Smooth muscle cell of the brain vasculature (primary cell): ENCODE results near the gene HOXA10.

Experiments
- DNase-seq: peaks from one replicate; pipeline ENCODE4 v3.0.0-alpha.2; 2012; ENCODE audit warnings: low read depth, low spot score

HOXA10 gene

DNA sequence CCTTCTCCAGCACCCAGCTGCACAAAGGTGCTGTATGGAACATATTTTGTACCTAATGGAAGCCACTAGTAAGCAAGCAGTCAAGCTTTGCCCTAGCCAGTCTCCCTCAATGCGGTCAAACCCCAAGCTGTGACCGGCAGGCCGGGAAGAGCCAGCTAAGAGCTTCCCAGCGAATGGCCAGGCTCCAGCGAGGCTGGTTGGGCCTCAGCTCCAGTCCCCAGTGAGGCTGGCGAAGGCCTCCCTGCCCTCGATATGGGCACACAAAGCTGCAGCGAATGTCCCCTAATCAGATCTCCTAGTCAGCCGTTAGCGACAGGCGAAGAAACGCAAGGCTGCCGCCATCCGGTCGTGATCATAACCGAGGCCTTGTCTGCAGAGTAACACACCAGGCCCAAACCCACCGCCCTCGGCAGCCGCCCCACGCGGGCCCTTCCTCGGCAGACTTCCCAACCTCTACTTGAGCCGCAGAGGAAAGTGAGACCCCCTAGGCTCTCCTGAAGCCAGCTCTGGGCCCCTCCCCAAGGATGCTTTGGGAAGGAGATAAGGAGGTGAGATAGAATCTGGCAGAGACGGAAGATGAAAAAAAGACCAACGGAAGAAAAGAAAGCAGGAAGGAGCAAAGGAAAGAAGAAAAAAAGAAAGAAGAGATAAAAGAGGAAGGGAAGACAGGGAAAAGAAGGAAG, 5.7 kb downstream of the HOXA10 start:
- DNase-seq: no peak

DNA sequence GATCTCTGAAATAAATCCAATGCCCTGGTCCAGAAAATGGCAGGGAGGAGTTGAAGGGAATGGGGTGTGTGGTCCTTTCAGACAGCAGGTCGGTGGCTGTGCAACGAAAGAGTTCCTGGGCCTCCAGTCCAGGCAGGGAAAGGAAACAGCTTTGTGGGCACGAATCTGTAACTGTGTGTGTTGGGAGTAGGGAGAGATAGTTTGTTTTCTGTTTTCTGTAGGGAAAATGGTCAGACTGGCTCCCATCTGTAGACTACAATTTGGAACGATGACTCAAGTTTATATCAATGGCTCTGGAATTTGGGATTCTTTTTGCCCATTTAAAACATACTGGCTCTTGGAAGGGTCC, 6.2 kb downstream of the HOXA10 start:
- DNase-seq: no peak

DNA sequence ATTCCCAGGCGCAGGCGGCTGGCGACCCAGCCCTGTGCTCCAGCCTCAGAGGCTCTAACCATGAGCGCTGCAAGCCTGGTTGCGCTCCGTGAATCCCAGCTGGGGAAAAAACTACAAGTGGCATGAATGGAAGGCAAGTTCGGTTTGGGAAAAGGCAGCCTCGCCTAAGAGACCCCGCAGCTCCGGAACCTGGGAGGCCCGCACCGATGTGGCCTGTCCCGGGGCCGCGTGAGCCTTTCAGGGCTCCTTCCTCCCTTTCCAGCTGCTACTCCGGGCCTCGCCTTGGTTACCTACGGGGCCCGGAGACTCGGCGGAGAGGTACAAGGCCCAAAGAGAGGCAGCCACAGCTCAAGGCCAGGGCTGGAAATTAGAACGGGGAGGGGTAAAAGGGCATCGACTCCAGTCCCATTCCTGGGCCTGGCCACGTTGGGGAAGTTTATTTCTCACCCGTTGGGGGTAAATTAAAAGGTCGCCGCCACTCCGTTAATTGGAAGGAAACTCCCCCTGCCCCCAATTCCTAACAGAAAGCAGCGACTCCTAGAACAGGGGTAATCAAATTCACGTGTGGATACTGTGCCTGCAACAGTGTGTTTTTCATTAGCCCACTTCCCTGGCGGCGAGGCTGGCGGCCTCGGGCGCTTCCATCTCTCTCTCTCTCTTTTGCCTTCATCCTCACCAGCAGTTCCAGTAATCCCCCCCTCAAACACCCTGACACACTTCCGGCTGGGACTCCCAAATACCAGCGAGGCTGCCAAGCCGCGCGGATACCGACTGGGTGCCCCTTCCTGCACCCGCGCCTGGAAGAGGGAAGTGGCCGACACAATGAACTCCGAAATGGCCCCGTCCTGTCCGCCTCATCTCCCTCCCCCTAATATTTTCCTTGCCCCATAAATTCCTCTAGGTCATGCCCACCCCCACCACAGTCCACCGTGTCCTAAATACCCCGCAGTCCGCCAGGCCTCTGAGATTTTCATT, 7.3 kb downstream of the HOXA10 start:
- DNase-seq: no peak

DNA sequence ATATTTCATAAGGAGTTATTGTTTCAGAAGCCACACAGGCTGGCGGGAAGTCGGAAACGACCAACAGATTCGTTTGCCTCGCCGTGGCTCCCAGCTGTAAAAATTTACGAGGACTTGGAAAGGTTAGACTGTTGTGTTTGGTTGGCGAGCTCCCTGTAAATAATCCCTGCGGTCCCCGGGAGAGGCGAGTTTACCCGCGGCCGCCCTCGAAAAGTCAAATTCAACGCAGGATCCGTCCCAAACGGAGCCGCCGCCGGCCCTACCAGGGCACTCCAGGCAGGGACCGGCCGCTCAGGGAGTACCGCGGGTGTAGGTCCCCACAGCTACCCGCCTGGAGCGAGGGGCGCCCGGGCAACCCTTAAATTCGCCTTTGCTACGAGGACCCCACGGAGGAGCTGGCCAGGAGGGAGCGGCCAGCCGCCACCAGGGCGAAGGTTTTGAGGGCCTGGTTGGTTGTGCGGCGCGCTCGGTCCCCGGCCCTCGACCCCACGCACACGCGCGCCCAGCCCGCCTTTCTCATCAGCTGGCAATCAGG, 8.1 kb downstream of the HOXA10 start:
- DNase-seq: no peak

DNA sequence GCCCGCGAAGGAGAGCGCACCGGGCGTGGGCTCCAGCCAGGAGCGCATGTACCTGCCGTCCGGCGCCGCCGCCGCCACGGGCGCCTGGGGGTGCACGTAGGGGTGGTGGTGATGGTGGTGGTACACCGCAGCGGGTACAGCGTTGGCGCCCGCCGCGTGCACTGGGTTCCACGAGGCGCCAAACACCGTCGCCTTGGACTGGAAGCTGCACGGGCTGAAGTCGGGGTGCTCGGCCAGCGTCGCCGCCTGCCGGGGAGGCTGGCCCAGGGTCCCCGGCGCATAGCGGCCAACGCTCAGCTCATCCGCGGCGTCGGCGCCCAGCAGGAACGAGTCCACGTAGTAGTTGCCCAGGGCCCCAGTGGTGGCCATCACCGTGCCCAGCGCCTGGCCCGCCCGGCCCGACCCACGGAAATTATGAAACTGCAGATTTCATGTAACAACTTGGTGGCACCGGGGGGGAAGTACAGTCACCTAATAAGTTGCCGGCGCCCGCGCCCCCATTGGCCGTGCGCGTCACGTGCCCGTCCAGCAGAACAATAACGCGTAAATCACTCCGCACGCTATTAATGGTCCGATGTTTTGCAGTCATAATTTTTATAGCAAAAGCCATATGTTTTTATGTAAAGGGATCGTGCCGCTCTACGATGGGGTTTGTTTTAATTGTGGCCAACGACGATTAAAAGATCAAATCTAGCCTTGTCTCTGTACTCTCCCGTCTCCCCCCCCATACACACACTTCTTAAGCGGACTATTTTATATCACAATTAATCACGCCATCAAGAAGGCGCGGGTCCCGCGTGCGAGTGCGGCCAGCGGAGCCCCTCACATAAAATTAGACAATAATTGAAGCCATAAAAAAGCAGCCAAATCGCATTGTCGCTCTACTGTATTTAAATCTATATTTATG, 8.8 kb downstream of the HOXA10 start, which contains the start of gene HOXA9:
Gene HOXA9, minus strand, starts transcription at position 449 of the 907 bp plus-strand sequence. Its CDS starts 80 bp downstream, at position 369.
- no peak for DNase-seq

DNA sequence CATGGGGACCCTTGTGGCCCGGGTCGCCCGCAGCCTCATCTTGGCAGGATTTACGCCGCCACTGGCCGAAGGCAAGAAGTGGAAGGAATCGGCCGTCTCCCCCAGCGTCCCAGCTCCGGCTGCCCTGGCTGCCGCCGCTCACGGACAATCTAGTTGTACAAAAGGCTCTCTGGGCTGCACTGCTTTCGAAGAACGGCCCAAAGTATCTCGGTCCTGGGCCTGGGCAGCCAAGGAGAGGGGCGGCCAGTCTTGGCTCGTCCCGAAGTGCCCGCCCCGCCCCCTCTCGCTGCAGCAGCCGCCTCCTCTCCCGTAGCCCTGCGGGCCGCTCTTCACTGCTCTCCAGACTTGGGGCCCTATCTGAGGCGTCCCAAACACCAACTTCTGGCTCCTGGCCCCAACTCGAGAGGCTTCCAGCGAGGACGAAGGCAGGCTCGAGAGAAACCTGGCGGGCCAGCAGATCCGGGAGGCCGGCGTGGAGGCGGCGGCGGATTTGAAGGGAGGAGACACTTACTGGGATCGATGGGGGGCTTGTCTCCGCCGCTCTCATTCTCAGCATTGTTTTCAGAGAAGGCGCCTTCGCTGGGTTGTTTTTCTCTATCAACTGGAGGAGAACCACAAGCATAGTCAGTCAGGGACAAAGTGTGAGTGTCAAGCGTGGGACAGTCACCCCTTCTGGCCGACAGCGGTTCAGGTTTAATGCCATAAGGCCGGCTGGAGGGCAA, 9.6 kb downstream of the HOXA10 start:
- no peak for DNase-seq

DNA sequence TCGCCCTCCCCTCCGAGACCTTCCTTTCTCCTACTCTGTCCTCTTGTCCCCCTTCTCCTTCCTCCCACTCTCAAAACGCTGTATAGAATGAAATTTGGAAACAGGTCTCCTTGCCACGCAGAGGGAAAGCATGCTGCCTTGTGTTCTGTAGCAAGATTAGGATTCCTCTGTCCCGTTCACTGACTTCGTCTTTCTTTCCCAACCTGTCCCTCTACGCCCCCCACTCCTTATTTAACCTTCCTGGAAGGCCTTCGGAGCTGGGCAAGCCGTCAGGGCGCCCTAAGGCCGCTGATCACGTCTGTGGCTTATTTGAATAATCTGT, 10.1 kb downstream of the HOXA10 start:
- no peak for DNase-seq

DNA sequence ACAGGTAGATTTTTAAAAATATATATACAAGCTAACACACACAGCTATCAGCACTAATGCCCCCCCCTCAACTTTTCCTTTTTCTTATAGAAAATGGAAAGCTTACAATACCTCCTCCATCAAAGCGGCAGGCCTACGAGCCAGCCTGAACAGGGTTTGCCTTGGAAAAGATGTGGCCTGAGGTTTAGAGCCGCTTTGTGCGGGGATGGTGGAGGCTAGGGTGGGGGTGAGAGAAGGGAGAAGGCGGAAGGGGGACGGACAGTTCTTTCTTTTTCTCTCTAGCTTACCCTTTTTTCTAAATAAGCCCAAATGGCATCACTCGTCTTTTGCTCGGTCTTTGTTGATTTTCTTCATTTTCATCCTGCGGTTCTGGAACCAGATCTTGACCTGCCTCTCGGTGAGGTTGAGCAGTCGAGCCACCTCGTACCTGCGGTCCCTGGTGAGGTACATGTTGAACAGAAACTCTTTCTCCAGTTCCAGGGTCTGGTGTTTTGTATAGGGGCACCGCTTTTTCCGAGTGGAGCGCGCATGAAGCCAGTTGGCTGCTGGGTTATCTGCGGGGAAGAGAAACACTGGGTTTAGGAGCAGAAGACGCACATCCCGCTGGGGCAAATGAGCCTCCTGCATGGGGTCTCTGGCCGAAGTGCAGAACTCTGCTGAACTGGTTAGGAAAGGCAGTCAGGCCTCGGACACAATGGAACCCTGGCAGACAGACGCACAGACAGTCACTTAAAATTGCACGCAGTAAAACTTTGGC, 10.7 kb downstream of the HOXA10 start:
- DNase-seq: no peak

DNA sequence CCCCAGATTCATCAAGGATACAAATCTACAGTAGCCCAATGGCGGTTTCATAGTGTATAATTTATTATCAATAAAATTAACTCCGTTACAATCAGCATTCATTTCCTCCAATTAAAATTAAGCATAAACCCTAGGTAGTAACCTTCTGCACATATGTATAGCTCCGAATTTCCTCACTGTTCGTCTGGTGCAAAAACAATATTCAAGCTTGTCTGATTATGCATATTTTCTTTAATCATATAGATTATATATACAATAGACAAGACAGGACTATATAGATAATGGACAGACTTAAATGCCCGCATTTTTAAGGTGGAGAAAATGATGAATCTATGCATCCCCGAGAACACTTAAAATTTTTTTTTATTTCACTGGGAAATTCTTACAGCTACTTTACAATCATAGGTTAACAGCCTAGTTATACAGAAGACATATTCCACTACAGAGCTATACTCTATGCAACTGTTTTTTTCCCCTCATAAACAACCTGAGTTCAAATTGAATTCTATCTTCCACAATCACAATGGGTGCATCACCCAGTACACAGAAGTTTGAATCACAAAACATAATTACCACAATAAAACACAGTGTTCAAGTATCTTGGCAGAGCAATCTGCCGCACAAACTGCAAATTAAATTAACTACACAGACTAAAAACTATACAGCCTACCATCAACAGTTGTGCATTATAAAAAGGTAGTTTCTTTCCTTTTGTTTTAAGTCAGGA, 11.4 kb downstream of the HOXA10 start:
- no peak for DNase-seq

DNA sequence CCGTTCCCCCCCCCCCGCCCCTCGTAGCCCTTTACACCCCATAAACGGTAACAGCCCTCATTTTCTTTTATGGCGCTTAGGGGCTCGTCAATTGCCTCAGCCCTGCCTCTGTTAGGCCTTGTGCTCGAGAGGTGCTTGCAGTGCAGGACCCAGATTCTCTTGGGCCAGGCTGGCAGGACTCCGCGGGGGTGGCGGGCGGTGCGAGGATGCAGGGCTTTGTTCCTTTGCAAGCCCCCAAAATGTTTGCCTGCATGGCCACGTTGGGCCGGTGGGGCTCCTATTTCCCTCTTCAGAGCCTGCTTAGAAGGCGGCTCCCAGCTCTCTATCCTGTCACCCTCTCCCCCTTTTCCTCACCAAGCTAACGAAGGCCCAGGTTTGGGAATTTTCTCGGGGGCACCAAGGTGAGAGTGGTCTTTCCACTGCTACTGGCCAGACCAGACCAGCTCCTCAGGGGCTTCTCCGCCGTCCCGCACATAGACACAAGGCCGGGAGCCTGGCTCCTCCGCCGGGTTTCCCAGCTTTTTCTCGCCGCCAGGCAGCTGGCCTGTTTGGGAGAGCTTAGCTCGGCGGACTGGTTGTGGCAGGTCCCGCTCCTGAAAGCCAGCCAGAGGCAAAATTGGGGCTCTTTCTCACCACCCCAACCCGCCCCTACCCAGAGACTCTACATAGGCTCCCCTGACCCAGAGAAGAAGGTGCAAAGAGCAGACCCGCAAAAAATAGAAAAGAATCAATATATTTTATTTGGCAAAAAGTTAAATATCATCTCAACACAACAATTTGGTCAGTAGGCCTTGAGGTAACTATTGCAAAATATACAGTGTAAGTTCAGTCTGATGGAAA, 12.2 kb downstream of the HOXA10 start:
- no peak for DNase-seq

DNA sequence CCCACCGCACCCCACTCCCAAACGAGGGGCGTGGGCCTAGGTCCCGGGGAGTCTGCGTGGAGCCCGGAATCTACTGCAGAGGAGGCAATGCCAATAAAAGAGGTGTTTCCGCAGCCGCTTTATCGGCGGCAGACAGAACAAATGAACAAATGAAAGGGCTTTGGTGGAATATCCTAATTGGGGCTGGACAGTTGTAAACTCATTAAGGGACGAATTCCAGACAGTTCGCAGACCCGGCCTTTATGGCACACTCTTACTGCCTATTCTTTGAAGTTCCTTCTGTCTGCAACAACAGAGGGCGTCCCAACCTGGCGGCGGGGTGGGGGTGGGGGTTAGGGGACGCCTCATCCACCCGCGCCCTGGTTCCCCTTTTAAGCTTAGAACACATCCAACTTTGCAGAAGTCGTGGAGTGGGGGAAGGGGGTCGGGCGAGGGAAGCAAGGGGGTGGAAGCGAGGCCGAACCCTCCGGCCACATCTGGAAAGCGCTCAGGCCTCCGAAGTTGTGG, 12.9 kb downstream of the HOXA10 start:
- no peak for DNase-seq

DNA sequence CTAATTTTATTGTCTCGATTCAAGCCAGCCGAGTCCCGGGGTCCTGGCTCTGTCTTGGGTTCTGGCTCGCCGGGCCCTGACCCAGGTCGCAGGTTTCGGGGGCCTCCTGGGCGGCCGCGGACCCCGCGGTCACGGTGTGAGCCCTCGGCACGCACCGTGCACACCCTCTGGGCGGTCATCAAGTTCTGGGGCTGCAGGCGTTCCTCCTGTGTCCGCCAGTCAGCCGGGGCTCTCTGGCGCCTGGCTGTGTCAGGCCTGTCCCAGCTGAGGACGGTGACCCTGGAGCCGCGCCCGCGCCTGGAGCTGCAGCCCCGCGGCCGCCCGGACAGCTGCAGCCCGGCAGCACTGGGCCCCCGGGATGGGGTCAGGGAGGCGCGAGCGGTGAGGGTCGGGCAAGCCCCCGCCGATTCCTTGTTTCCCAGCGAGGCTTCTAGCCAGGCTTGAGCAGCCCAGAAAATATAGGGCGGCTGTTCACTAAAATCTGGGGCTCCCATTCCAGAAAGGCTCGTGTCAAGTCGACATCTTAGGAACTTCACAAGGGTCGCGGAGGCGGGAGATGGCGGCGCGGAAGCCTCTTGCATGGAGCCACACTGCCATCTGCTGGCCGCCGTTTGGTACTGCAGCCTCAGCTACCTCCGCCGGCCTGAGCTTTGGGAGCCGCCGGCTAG, 13.4 kb downstream of the HOXA10 start:
- DNase-seq: peak; percentile 57

DNA sequence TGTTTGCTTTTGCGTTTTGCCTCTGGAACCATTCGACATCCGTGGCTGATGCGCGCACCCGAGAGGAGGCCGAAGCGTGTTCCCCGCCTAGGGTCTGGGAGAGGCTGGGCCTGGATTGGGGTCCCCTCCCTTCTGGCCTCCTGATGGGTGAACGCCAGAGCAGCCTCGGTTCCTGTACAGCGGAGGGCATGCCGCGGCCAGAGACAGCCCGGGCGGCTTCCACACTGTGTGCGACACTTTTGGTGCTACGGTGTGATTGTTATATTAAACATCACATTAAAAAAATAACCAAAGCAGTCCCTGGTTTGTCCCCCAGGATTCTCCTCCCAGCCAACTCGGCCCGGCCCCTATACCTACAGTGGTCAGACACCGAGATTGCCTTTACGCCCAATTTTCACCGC, 14.0 kb downstream of the HOXA10 start:
- no peak for DNase-seq

DNA sequence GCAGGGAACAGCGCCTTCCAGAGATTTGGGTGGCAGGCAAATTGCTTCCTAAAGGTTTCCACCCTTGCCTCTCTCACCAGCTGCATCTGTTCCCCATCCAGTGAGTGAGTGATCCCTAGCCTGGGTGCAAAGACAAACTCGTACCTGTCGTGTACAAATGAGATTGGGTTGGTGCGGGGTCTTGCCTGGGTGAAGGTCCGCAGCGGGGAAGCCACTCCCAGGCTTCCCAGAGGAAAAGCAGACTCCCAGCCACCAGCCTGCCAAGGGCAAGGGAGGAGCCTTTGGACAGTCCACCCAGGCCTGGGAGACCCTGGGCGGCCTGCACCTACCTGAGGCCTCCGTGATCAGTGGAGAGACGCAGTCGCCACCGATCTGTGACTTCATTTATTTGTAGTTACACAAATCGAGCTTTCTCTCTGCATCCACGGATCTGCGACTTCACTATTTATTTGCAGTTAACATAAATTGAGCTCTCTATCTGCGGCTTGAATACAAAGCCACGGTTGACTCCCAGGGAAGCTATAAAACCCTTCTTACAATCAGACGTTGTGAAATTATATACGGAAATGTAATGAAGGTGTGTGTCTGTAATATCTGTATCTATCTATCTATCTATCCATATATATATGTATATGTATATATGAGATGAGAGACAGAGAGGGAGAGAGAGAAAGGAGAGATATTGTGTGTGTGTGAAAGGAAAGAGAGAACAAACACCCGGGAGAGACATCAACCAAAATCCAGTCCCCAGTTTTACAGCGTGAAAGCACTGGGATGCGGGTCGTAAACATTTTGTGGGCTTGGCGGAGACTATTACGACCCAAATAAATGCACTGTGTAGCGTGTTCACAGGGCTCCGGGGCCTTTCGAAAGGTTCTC, 14.6 kb downstream of the HOXA10 start:
- no peak for DNase-seq

DNA sequence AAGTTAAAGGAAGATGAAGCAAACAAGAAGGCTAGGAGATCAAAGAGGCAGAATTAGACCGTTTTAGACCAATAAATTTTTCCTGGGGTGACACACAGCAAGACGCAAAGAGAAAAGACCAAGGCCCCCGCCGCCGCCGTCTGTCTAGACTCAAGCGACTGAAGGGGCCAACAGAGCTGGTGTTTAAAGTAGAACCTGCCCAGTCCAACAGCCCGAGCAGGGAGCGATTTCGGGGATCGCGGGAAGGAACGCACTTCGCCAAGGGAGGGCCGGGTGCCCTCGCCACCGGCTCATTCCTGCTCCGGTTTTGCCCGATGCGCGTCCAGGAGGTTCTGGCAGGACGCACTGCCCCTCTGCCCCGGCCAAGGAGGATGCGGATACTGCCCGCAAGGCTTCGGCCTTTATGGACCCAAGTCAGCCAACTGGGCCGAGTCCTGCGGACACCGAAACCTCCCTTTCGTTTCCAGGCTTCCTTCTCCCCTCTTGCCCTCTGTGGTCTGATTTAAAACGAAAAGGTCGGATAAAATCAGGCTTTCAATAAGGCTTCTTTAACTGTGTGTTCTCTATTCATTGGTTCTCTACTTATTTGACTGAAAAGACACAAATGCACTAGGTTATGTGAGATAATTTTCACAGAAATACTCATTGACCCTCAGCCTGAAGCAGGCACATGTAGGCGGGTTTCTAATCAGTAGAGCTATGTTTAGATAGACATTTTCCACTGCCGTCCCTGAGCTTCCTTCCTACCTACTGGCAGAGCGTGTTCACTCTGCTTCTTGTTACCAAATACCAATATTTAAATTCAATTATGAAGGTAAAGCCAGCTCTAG, 15.5 kb downstream of the HOXA10 start:
- DNase-seq: no peak
